Activated CD4-positive, alpha-beta T cell treated with anti-CD3 and anti-CD28 coated beads, Interleukin-2, amount 10 ng/mL, durations not matched to agents 7 days and 5 days (primary cell): ENCODE measurements around the gene CCDC88C. TPM values are rescaled to one million over a fixed set of nuclear protein-coding genes. Genes with fewer than 3 reads are reported as not detected.
A peak's percentile ranks its signal among the peaks of the same experiment; 100 is the strongest.
"Not testable (repeated sequence)": the region's sequence is repeated elsewhere in the genome, so short reads cannot be mapped to it uniquely, and the experiment has no call there.

Experiments
- CTCF ChIA-PET: fragments of 350-600 bp; sonication (Branson Sonifier 250); formaldehyde crosslinking; loops from one replicate; lab custom pipeline; 2021; ENCODE audit warnings: antibody characterized with exemption; lab: Charles Lee
- POLR2A ChIA-PET: fragments of 350-600 bp; sonication (Branson Sonifier 250); formaldehyde crosslinking; loops from one replicate; lab custom pipeline; 2021; ENCODE audit warnings: antibody characterized with exemption; lab: Charles Lee
- DNase-seq: peaks from one replicate; pipeline ENCODE4 v3.0.0-alpha.2; 2020
- H3K27ac Mint-ChIP-seq: one replicate; pipeline ENCODE4 v1.8.0; 2021; ENCODE audit warnings: mild to moderate bottlenecking, moderate library complexity, mixed read lengths
- H3K27me3 Mint-ChIP-seq: one replicate; pipeline ENCODE4 v1.8.0; 2021; ENCODE audit warnings: mixed read lengths
- H3K36me3 Mint-ChIP-seq: one replicate; pipeline ENCODE4 v1.8.0; 2021; ENCODE audit warnings: low read depth, mixed read lengths
- H3K4me1 Mint-ChIP-seq: one replicate; pipeline ENCODE4 v1.8.0; 2021; ENCODE audit warnings: mixed read lengths
- H3K4me3 Mint-ChIP-seq: one replicate; pipeline ENCODE4 v1.8.0; 2021; ENCODE audit warnings: mild to moderate bottlenecking, moderate library complexity, mixed read lengths
- H3K9me3 Mint-ChIP-seq: one replicate; pipeline ENCODE4 v1.8.0; 2021; ENCODE audit warnings: mixed read lengths
- total RNA-seq, 2 experiments: library from RNA; stranded (reverse); gene quantifications; one replicate each; pipeline ENCODE4 v1.2.3, GENCODE V29; 2021

CCDC88C gene
- total RNA-seq, 2 experiments from 2014 or later: 187 to 193 TPM

DNA sequence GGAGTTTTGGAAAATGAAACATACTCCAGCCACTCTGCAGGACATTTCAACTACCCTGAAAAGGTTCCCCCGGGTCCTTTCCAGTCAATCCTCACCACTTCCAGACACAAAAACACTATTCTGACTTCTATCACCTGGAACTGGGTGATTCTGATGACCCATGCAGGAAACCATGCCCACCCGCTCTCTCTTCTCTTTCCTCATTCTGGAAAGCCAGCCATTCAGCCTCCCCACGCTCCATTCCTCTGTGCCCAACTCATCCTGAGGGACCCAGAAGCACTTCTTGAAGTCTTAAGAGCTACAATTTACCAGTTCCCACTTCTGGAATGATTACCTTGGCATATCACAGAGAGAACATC lies 3.2 kb downstream of the CCDC88C start:
- CTCF ChIA-PET: interaction anchor here (1.0 to 6.8 kb wide), 9 partner anchors 8 to 532 kb away, joined by 3 to 64 read pairs (median 6); no protein-coding TSS in a partner anchor
- Mint-ChIP-seq H3K36me3 (peaks cover 66% of the 10 kb centered on the region), H3K4me3 (peak overlapping the region; percentile 98), H3K4me1 (peaks cover 62% of the 10 kb centered on the region), H3K9me3 (no peaks in the 10 kb centered on the region), H3K27ac (peak overlapping the region; percentile 99), H3K27me3 (no peaks in the 10 kb centered on the region)
- no peak for DNase-seq
- POLR2A ChIA-PET: no interaction called here

DNA sequence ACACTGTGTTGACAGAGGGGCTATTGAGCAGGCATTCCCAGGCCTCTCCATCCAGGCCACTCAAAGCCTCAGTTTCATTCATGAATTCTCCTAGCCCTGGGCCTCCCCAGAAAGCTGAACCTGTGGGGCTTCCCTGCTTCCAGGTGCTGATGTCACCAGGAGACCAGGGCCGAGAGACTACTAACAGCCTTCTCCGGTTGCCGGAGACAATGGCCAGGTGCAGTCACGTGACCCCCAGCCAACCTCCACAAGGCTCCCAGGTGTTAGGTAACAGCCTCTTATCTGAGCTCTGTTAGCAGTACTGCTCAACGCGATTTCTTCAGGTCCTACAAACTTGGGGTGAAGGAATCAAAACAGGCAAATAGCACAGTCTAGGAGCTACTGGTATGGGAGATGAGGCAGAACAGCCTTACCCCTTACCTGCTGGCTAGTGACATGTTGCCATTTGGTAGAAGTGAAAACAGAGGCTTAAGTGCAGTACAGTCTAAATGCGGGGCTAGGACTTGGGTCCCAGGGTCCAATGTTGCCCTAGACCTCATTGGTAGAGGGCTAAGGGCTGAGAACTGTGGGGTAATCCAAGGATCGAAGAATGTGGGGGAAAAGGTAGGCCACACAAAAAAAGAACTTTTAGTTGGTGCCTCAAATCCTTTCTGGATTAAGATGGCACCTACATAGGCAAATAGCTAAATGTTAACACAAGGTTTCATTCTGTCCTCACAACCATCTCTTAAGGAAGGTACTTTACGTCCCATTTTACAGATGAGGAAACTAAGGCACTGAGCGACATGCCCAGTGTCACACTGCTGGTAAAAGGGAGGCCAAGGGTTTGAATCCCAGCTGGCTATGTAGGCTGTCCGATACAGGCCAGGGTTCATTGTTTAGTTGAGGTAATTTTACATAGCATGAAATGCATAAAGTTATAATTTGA lies 3.8 kb downstream of the CCDC88C start:
- CTCF ChIA-PET: interaction anchor here (1.2 to 6.8 kb wide), 6 partner anchors 8 to 89 kb away, joined by 3 to 64 read pairs (median 4); no protein-coding TSS in a partner anchor
- peak; percentile 33 for DNase-seq
- peaks cover 59% of the 10 kb centered on the region for H3K4me1 Mint-ChIP-seq

DNA sequence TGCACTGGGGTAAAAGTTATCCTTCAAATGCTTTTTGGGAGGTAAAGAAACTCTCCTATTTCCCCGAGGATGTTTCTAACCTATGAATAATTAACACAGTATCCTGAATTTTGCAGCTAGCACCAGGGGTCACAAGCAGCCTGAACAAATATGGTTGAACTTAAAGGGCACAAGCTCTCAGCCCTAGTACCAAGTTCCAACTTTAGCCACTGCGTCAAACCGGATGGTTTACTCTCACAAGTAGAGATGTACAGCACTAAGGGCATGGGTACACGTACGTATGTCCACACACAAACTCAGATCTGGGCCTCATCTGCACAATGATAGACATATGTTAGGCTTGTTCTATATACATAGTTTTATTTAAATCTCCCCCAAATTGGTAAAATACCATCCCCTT lies 4.7 kb downstream of the CCDC88C start:
- no peaks in the 10 kb centered on the region for H3K9me3 Mint-ChIP-seq
- DNase-seq: no peak
- POLR2A ChIA-PET: no interaction called here

More for the DNA sequence above, 3.8 kb downstream of the CCDC88C start:
- H3K36me3 Mint-ChIP-seq: peaks cover 69% of the 10 kb centered on the region
- H3K27me3 Mint-ChIP-seq: no peaks in the 10 kb centered on the region
- peak overlapping the region; percentile 99 for H3K27ac Mint-ChIP-seq
- H3K9me3 Mint-ChIP-seq: no peaks in the 10 kb centered on the region
- H3K4me3 Mint-ChIP-seq: peak overlapping the region; percentile 98
- POLR2A ChIA-PET: no interaction called here

DNA sequence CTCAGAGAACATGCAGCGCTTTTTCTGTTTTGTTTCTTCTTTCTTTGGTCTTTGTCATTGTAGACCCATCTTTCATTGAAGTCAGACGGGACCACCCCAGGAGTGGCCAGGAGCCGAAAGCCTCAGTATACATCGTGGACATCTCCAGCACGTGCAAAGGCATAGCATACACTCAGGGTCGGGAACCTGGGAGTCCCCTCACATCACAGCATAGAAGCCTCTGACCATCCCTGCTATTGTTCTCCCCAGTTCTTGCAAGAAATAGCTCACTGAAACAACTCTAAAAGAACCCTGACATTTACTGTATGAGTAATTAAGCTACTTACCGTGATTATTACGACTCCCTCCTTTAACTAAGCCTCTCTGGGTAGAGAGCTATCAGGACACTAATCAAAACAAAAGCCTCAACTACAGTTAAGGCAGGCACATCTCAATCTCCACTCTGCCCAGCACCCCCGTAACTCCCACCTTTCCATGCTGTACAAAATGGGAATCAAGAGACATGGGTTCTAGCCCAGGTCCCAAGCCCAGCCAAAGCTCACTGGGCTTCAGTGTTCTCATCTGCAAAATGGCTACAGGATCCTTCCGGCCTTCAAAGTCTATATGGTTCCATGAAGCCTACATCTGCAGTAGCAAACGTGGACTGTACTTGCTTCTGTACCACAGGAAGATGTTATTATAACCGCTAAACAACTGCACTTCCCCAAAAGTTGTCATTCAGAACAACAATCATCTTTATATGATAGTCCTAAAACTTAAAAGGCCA lies 6.7 kb downstream of the CCDC88C start:
- Mint-ChIP-seq H3K4me3 (peak overlapping the region; percentile 72), H3K27me3 (no peaks in the 10 kb centered on the region), H3K4me1 (peaks cover 84% of the 10 kb centered on the region), H3K36me3 (peaks cover 85% of the 10 kb centered on the region), H3K27ac (peak overlapping the region; percentile 89), H3K9me3 (no peaks in the 10 kb centered on the region)
- ChIA-PET POLR2A (interaction anchor here (0.7 to 1.1 kb wide), 3 partner anchors 11 to 61 kb away, joined by 3 to 4 read pairs (median 3); no protein-coding TSS in a partner anchor), CTCF (interaction anchor here (0.7 to 6.8 kb wide), 8 partner anchors 10 to 99 kb away, joined by 3 to 64 read pairs (median 3); no protein-coding TSS in a partner anchor)
- DNase-seq: peak; percentile 39

More for the DNA sequence above, 4.7 kb downstream of the CCDC88C start:
- Mint-ChIP-seq H3K4me1 (peaks cover 65% of the 10 kb centered on the region), H3K27ac (peak overlapping the region; percentile 38), H3K4me3 (peak overlapping the region; percentile 98), H3K36me3 (peaks cover 77% of the 10 kb centered on the region), H3K27me3 (no peaks in the 10 kb centered on the region)
- CTCF ChIA-PET: interaction anchor here (1.3 to 6.8 kb wide), 4 partner anchors 9 to 88 kb away, joined by 3 to 64 read pairs (median 18); no protein-coding TSS in a partner anchor

DNA sequence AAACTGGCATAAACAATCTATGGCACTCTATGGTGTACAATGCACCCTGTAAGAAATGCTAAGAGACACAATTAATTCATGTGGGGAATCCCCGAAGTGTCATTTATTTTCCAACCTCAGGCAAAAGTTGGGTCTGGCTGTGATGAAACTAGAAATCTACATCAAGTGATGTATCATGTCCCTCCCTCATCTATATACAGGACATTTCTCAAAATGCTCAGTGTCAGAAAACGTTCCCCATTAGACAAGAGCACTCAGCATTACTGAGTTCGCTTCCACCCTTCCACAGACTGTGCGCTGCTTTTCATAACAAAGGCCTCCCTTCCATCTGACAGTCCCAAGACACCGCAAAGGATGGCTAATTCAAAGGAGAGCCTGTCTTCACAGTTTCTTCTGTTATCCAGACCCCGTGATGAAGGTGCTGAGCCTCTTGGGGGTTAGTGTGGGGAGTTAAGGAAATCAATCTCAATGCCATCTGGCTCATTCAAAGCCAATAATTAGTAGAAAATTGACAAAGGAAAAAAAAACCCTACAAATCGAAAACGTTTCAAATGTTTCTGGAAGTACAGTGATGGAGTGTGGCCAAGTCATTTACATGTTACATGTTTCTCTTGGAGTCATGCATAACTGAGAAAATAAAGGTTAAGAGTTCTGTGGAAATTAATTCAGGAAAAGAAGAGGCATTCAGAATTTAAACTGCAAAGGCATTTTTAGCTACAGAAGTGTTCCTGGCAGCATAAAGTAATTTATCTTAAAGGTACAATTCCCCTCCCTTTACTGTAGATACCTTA lies 7.5 kb downstream of the CCDC88C start:
- POLR2A ChIA-PET: interaction anchor here (0.7 to 1.1 kb wide), 2 partner anchors 10 to 61 kb away, joined by 3 read pairs; no protein-coding TSS in a partner anchor

DNA sequence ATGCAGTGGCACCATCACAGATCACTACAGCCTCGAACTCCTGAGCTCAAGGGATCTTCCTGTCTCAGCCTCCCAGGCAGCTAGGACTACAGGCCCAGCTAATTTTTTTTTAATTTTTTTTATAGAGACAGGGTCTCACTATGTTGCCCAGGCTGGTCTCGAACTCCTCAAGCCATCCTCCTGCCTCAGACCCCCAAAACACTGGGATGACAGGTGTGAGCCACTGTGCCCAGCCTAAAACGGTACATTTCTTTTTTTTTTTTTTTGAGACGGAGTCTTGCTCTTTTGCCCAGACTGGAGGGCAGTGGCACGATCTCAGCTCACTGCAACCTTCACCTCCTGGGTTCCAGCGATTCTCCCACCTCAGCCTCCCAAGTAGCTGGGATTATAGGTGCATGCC lies 8.4 kb downstream of the CCDC88C start:
- Mint-ChIP-seq H3K4me3 (peak overlapping the region; percentile 0), H3K4me1 (peaks cover 90% of the 10 kb centered on the region), H3K27ac (peak overlapping the region; percentile 7), H3K36me3 (peaks cover 84% of the 10 kb centered on the region)
- DNase-seq, H3K9me3 Mint-ChIP-seq, POLR2A ChIA-PET, H3K27me3 Mint-ChIP-seq: not testable (repeated sequence)
- CTCF ChIA-PET: interaction anchor here (0.6 to 1.3 kb wide), 6 partner anchors 12 to 1605 kb away, joined by 3 to 4 read pairs (median 3); no protein-coding TSS in a partner anchor

More for the DNA sequence above, 7.5 kb downstream of the CCDC88C start:
- peaks cover 88% of the 10 kb centered on the region for H3K4me1 Mint-ChIP-seq
- peak overlapping the region; percentile 89 for H3K27ac Mint-ChIP-seq
- H3K27me3 Mint-ChIP-seq: no peaks in the 10 kb centered on the region
- H3K4me3 Mint-ChIP-seq: peak overlapping the region; percentile 72
- H3K36me3 Mint-ChIP-seq: peaks cover 88% of the 10 kb centered on the region
- H3K9me3 Mint-ChIP-seq: no peaks in the 10 kb centered on the region
- CTCF ChIA-PET: interaction anchor here (0.7 to 6.8 kb wide), 10 partner anchors 9 to 1606 kb away, joined by 3 to 64 read pairs (median 3); no protein-coding TSS in a partner anchor
- DNase-seq: no peak

DNA sequence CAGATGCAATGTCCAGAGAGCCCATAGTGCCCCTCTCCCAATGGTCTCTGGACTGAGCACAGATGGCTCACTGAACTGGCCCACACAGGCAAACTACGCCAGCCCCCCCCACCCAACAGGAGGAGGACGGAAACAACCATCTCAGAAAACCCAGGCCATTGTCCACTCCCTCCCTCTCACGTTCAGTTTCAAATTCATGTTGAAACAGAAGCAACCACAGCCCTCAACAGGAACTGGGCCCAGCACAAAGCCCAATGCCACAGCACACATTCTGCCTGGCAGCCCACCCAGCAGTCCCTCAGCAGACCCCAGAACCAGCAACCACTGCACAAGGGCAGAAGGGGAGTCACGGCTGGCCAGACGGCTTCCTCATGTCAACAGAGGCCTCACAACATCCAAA lies 10.6 kb downstream of the CCDC88C start:
- no peak for DNase-seq
- no peaks in the 10 kb centered on the region for H3K27me3 Mint-ChIP-seq
- no peaks in the 10 kb centered on the region for H3K9me3 Mint-ChIP-seq
- ChIA-PET CTCF (no interaction called here), POLR2A (no interaction called here)
- peaks cover 93% of the 10 kb centered on the region for H3K4me1 Mint-ChIP-seq
- peak overlapping the region; percentile 20 for H3K4me3 Mint-ChIP-seq
- peak overlapping the region; percentile 78 for H3K27ac Mint-ChIP-seq
- H3K36me3 Mint-ChIP-seq: peaks cover 78% of the 10 kb centered on the region

DNA sequence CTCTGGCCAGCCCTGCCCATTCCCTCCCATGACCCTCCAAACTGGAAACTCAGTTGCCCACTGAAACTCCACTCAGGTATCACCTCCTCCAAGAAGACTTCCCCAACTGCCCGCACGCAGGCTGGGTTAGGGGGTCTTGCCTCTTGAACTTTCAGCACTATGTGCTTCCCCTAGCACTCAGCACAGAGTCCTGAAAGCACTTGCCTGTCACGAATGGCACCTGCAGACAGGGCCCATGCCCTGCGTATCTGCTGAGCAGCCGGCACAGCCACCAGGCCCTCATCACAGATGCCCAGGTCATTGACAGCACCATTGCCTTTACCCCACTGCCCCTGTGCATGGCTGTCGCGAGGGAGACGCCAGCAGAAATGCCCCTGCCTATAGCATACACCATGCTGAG lies 11.2 kb downstream of the CCDC88C start:
- ChIA-PET CTCF (interaction anchor here (1.3 to 1.5 kb wide), 3 partner anchors 8 to 75 kb away, joined by 3 to 7 read pairs (median 4); partner anchors contain the start of gene CCDC88C), POLR2A (no interaction called here)
- H3K9me3 Mint-ChIP-seq: no peaks in the 10 kb centered on the region
- H3K27ac Mint-ChIP-seq: peak overlapping the region; percentile 82
- peak overlapping the region; percentile 33 for H3K4me3 Mint-ChIP-seq
- no peaks in the 10 kb centered on the region for H3K27me3 Mint-ChIP-seq
- H3K36me3 Mint-ChIP-seq: peaks cover 79% of the 10 kb centered on the region
- H3K4me1 Mint-ChIP-seq: peaks cover 92% of the 10 kb centered on the region
- DNase-seq: no peak

DNA sequence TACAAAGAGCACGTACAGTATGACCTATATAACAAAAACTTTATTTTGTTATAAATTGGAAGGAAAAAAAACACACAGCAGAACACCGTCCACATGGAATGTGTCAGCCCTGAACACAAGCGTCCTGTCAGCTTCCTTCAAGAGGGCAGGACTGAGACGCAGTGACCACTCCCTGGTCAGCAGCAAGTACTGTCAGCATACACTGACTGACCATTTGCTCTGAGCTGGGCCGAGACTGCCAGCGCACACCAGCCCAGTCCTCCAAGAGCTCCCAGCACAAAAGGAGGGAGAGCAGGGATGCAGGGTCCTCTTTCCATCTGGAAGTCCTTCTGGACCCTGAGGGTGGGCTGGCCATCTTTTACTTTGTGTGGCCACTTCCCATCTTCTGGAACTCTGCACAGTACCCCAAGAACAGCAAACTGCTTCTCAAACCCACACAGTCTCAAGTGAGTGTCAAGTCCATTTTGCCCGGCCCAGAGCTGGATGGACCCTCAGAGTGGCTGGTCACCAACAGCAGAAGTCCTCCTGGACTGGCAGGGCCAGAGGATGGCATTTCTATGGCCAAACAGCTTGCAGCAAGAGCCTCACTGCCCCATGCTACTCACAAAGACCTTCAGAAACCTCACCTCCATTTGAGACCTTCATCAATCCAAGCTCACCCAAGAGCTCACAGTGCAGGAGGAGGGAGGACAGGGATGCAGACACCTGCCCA lies 11.7 kb downstream of the CCDC88C start:
- H3K36me3 Mint-ChIP-seq: peaks cover 73% of the 10 kb centered on the region

DNA sequence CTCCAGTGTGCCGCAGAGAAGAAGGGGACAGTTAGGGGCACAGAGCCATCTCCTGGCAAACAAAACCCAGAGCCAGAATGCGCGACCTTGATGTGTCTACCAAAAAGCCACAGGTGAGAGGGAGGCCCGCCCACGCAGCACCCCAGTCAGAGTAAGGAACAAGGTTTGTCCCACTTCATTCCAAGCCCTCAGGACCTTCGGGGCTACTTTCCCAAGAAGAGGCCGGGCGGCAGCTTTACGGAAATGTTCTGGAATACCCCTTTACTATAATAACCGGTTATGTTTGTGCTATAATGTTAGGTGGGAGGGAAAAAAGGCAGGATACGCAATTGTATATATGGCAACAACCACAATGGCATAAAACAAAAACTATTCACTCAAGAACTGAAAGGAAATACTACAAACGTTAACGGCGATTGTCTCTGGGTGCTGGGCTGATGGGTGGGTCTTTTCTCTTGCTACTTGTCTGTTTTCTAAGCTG lies 12.3 kb downstream of the CCDC88C start:
- Mint-ChIP-seq H3K4me3 (peak overlapping the region; percentile 12), H3K9me3 (no peaks in the 10 kb centered on the region), H3K4me1 (peaks cover 89% of the 10 kb centered on the region), H3K27ac (peak overlapping the region; percentile 82), H3K36me3 (peaks cover 68% of the 10 kb centered on the region), H3K27me3 (no peaks in the 10 kb centered on the region)
- ChIA-PET CTCF (interaction anchor here (0.9 to 1.5 kb wide), 5 partner anchors 9 to 74 kb away, joined by 3 to 7 read pairs (median 4); partner anchors contain the start of gene CCDC88C), POLR2A (interaction anchor here (0.5 to 0.6 kb wide), 2 partner anchors 104 to 292 kb away, joined by 3 to 8 read pairs; partner anchors contain the start of gene DGLUCY)
- DNase-seq: peak; percentile 55

More for the DNA sequence above, 11.7 kb downstream of the CCDC88C start:
- no peak for DNase-seq
- no peaks in the 10 kb centered on the region for H3K9me3 Mint-ChIP-seq
- peaks cover 89% of the 10 kb centered on the region for H3K4me1 Mint-ChIP-seq
- H3K4me3 Mint-ChIP-seq: peak overlapping the region; percentile 12
- no peaks in the 10 kb centered on the region for H3K27me3 Mint-ChIP-seq
- ChIA-PET CTCF (interaction anchor here (0.9 to 1.5 kb wide), 4 partner anchors 8 to 74 kb away, joined by 3 to 7 read pairs (median 4); partner anchors contain the start of gene CCDC88C), POLR2A (interaction anchor here (0.5 to 0.6 kb wide), 2 partner anchors 103 to 292 kb away, joined by 3 to 8 read pairs; partner anchors contain the start of gene DGLUCY)
- peak overlapping the region; percentile 82 for H3K27ac Mint-ChIP-seq
